NCI-H345 treated with DMSO at 0.1 percent for 48 hours (cell line): ENCODE measurements around the gene DNASE2.
A peak's percentile ranks its signal among the peaks of the same experiment; 100 is the strongest.

Experiments used
- DNase-seq: peaks from one replicate; lab custom pipeline; 2025; ENCODE audit not compliant: unreplicated experiment; lab: John Stamatoyannopoulos, UW

The DNASE2 gene

GRCh38 chr19:12886969-12887747, 5.9 kb upstream of the DNASE2 start, which contains the start of gene KLF1:
Gene KLF1, minus strand, starts transcription at chr19:12887201. Its CDS starts 61 bp downstream, at chr19:12887140.
- DNase-seq = no peak

GRCh38 chr19:12886651-12886968, 5.4 kb upstream of the DNASE2 start:
- no peak for DNase-seq

GRCh38 chr19:12885749-12886650, 4.8 kb upstream of the DNASE2 start:
- DNase-seq = no peak

- DNase-seq = peak; percentile 14
Measured at GRCh38 chr19:12884926-12885748, 3.9 kb upstream of the DNASE2 start.

DNA sequence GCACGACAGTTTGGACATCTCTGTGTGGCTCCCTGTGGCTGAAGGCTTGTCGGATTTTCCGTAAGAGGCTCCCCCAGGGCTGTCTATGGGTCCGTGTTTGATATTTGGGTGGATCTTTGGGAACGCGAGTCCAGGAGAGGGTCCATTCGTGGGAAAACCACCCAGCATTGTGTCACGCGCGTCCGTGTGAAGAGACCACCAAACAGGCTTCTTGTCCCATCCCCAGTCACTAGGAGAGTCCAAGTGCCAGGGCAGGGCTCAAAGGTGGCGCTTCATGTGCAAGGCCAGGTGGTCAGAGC, 3.3 kb upstream of the DNASE2 start:
- DNase-seq = no peak

DNA sequence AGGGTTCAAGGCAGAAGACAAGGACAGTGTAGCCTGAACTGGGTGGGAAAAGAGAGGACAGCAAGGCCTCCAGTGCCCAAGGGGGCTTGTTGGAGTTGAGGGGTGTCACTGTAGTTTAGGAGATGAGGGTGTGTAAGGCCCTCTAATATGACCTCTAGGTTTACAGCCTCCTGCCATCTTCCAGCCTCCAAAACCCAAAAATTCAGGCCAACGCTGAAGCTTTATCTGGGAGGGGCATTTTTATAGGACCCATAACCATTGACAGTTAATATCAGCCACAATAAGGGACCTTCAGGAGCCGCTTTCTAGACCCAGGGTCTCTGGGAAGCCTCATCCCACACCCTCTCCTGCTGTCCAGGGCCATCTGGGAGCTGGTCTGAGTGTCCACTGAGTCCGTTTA, 3.0 kb upstream of the DNASE2 start:
- no peak for DNase-seq

GRCh38 chr19:12882589-12882988, 1.3 kb upstream of the DNASE2 start:
- DNase-seq = no peak

GRCh38 chr19:12880551-12881171, 588 bp downstream of the DNASE2 start:
- DNase-seq = no peak

DNA sequence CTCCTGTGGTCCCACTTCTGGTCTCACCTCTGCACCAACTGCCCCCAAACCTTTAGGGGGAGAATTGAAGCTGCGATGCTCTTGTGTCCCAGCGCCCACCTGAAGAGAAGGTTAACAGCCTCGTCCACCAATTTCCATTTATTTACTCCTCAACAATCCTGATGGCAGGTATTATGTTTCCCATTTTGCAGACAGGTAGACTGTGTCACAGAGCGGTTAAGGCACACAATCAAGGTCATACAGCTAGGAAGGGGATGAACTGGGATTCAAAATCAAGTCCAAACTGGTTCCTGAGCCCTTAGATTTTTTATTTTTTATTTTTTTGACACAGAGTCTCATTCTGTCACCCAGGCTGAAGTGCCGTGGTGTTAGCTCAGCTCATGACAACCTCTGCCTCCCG, 6.2 kb downstream of the DNASE2 start:
- DNase-seq = no peak

- DNase-seq = no peak
Measured at GRCh38 chr19:12873891-12874745, 7.1 kb downstream of the DNASE2 start.

DNA sequence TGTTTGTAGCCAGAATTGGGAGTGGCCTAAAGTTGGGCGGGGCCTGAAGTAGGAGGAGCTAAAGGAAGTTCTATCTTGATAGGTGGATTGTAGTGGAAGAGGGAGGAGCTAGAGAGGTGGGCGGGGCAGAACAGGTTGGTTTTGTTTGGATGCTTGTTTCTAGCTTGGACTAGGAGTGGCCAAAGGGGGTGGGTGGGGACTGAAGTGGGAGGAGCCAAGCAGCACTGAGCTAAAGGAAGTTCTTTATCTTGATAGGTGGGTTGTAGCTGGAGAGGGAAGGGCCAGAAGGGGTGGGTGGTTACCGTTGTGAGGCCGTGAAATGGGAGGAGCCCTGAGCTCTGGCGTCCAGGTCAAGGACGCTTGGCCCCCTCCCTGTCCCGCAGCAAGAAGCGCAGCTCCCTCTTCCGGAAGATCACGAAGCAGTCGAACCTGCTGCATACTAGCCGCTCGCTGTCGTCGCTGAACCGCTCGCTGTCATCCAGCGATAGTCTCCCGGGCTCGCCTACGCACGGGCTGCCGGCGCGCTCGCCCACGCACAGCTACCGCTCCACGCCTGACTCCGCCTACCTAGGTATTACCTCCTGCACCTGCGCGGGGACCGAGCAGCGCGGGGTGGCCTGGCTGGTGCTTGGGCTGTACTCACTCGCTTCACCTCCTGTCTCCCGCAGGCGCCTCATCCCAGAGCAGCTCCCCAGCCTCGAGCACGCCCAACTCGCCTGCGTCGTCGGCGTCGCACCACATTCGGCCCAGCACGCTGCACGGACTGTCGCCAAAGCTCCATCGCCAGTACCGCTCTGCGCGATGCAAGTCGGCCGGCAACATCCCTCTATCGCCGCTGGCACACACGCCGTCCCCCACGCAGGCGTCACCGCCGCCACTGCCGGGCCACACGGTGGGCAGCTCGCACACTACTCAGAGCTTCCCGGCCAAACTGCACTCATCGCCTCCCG, 8.0 kb downstream of the DNASE2 start:
- no peak for DNase-seq

GRCh38 chr19:12872255-12872654, 9.0 kb downstream of the DNASE2 start:
- DNase-seq = no peak

- no peak for DNase-seq
Measured at GRCh38 chr19:12871681-12872080, 9.6 kb downstream of the DNASE2 start.

GRCh38 chr19:12868540-12869112, 12.6 kb downstream of the DNASE2 start:
- DNase-seq = no peak

- no peak for DNase-seq
Measured at GRCh38 chr19:12867120-12868099, 13.8 kb downstream of the DNASE2 start.

DNA sequence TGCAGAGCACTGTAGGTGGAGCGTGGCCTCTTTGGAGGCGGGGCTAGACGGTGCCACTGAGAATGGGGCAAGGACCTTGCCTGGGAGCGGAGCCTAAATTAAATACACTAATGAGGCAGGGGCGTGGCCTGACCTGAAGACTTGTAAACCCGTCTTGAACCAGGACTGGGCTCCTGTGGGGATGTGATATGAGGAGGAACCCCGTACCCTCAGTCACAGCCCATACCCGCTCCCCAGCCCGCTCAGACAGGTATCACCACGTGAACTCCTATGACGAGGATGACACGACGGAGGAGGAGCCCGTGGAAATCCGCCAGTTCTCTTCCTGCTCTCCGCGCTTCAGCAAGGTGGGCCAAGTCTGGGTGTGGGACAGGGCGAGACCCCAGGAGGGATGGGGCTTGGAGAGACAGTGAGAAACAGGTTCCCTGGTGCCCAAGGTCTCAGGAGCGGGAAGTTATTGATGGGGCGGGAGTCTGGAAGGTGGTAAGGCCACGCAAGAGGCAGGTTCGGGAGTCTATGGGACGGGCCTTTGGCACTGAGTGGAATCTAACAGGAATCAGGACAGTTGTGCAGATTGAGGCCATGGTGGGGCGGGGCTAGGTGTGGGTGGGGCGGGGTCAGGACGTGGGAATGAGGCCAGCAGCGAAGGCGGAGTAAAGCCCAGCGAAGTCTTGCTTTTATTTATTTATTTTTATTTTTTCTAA, 14.7 kb downstream of the DNASE2 start:
- DNase-seq = no peak
